Glutamatergic neuron (in vitro differentiated cells): ENCODE measurements around the gene SHANK1. TPM values are rescaled to one million over a fixed set of nuclear protein-coding genes. Genes with fewer than 3 reads are reported as not detected.
"Not testable (repeated sequence)": the region's sequence is repeated elsewhere in the genome, so short reads cannot be mapped to it uniquely, and the experiment has no call there.

Source experiments
- DNase-seq: peaks from one replicate; pipeline ENCODE4 v3.0.0; 2022
- H3K27ac Mint-ChIP-seq: one replicate; pipeline ENCODE4 v1.8.0; 2020; ENCODE audit warnings: mild to moderate bottlenecking, mixed read lengths, inconsistent platforms; ENCODE audit not compliant: unreplicated experiment
- H3K27me3 Mint-ChIP-seq: one replicate; pipeline ENCODE4 v1.8.0; 2020; ENCODE audit warnings: mild to moderate bottlenecking, moderate library complexity, mixed read lengths, inconsistent platforms; ENCODE audit not compliant: unreplicated experiment
- H3K36me3 Mint-ChIP-seq: one replicate; pipeline ENCODE4 v1.8.0; 2020; ENCODE audit warnings: mild to moderate bottlenecking, mixed read lengths, inconsistent platforms; ENCODE audit not compliant: unreplicated experiment
- H3K4me1 Mint-ChIP-seq: one replicate; pipeline ENCODE4 v1.8.0; 2020; ENCODE audit warnings: mild to moderate bottlenecking, low read depth, mixed read lengths, inconsistent platforms; ENCODE audit not compliant: unreplicated experiment
- H3K4me3 Mint-ChIP-seq: one replicate; pipeline ENCODE4 v1.8.0; 2020; ENCODE audit warnings: mild to moderate bottlenecking, mixed read lengths, inconsistent platforms; ENCODE audit not compliant: unreplicated experiment
- H3K9me3 Mint-ChIP-seq: one replicate; pipeline ENCODE4 v1.8.0; 2020; ENCODE audit warnings: mild to moderate bottlenecking, moderate library complexity, mixed read lengths, inconsistent platforms; ENCODE audit not compliant: unreplicated experiment
- CTCF ChIP-seq: fragments of 200-600 bp; sonication (generic); IDR thresholded peaks from one replicate; pipeline ENCODE4 v1.5.0; 2021; ENCODE audit not compliant: partially characterized antibody, unreplicated experiment
- total RNA-seq: library from RNA; stranded (reverse); fragmentation: NEBNext Ultra II Directional; extraction: Animal tissue kit (Norgen Biotek cat#: 25700); gene quantifications from one replicate; pipeline ENCODE4 v1.2.1, GENCODE V29; 2021; ENCODE audit not compliant: unreplicated experiment

The SHANK1 gene
- total RNA-seq, 1 donor from 2014 or later = 19.0 TPM

DNA sequence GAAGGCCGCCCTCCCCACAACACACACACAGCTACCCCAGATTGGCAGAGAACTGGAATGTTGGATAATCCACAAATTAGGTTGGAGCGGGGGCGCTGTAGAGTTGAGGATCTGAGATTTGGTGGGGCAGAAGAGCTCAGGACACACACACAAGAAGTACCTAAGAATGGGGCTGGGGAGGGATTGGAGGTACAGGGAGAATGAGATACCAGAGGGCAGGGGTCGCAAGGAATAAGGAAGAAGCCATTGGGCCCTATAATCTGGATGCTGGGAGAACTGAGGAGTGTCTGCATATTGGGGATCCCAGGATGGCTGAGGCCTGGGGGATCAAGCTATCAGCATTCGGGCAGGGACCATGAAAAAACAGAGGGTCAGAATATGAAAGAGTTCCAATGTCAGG lies 91.5 kb downstream of the SHANK1 start:
- no peak for DNase-seq
- TF ChIP-seq CTCF = no peak
- peaks cover 7% of the 10 kb centered on the region for H3K9me3 Mint-ChIP-seq

DNA sequence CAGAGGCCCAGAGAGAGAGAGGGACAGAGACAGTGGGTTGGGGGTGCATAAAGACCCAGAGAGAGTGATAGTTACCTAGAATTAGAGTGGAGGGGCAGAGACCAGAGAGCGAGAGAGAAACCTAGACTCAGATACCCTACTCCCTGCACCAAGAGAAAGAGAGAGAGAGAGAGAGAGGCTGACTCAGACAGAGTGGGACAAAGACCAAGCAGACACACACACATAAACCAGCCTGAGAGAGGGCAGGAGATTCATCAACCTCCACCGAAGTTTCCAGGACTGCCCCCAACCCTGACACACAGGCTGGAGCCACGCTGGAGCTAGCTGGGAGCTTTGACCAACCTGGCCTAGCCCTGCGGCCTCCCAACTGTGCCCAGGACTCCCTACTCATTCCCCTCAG lies 92.8 kb downstream of the SHANK1 start:
- no peaks in the 10 kb centered on the region for H3K4me1 Mint-ChIP-seq
- H3K27ac Mint-ChIP-seq = no peak overlapping the region
- no peak for DNase-seq
- H3K4me3 Mint-ChIP-seq = no peak overlapping the region
- H3K36me3 Mint-ChIP-seq = no peaks in the 10 kb centered on the region
- no peak for TF ChIP-seq CTCF
- peaks cover 7% of the 10 kb centered on the region for H3K9me3 Mint-ChIP-seq
- peaks cover 8% of the 10 kb centered on the region for H3K27me3 Mint-ChIP-seq

More for the DNA sequence above, 91.5 kb downstream of the SHANK1 start:
- Mint-ChIP-seq H3K27me3 (peaks cover 12% of the 10 kb centered on the region), H3K36me3 (no peaks in the 10 kb centered on the region), H3K4me1 (no peaks in the 10 kb centered on the region), H3K27ac (no peak overlapping the region), H3K4me3 (no peak overlapping the region)

GRCh38 chr19:50626011-50626410 lies 93.6 kb downstream of the SHANK1 start:
- peaks cover 8% of the 10 kb centered on the region for H3K27me3 Mint-ChIP-seq
- TF ChIP-seq CTCF = no peak
- no peak overlapping the region for H3K27ac Mint-ChIP-seq
- H3K36me3 Mint-ChIP-seq = no peaks in the 10 kb centered on the region
- no peak overlapping the region for H3K4me3 Mint-ChIP-seq
- DNase-seq = no peak
- H3K9me3 Mint-ChIP-seq = peaks cover 7% of the 10 kb centered on the region
- H3K4me1 Mint-ChIP-seq = no peaks in the 10 kb centered on the region

DNA sequence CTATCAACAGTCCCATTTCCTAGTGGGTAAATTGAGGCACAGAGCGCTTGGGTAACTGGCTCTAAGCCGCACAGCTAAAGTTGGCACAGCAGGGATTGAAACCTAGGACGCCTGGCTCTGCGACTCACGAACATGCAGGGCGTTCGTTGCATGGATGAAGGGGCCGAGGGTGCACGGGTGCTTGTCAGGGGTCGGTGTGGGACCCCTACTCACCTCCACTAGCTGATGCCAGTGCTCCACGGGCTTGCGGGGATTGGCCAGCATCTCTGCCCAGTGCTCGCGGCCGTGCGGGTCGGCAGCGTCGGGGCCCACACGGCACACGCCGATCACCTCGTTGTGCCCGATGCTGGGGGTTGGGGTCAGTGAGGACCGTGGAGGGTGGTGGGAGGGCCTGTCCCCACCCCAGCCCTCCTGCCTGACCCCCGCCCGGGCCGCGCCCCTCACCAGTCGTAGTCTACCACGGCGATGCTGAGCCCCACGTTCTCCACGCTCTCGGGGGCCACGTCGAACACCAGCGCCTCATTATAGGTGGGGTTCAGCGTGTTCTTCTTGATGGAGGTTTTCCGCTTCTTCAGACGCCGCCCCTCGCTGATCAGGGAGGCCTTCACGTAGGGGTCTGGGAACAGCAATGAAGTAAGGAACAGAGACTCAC lies 94.5 kb downstream of the SHANK1 start:
- no peaks in the 10 kb centered on the region for H3K4me1 Mint-ChIP-seq
- H3K9me3 Mint-ChIP-seq = peaks cover 3% of the 10 kb centered on the region
- no peak for DNase-seq
- no peak overlapping the region for H3K4me3 Mint-ChIP-seq
- no peaks in the 10 kb centered on the region for H3K36me3 Mint-ChIP-seq
- no peak for TF ChIP-seq CTCF
- H3K27me3 Mint-ChIP-seq = peaks cover 6% of the 10 kb centered on the region
- H3K27ac Mint-ChIP-seq = no peak overlapping the region

GRCh38 chr19:50620394-50620906 lies 99.2 kb downstream of the SHANK1 start:
- not testable (repeated sequence) for H3K27me3 Mint-ChIP-seq, H3K4me1 Mint-ChIP-seq, H3K36me3 Mint-ChIP-seq, DNase-seq, H3K4me3 Mint-ChIP-seq, H3K27ac Mint-ChIP-seq, H3K9me3 Mint-ChIP-seq

DNA sequence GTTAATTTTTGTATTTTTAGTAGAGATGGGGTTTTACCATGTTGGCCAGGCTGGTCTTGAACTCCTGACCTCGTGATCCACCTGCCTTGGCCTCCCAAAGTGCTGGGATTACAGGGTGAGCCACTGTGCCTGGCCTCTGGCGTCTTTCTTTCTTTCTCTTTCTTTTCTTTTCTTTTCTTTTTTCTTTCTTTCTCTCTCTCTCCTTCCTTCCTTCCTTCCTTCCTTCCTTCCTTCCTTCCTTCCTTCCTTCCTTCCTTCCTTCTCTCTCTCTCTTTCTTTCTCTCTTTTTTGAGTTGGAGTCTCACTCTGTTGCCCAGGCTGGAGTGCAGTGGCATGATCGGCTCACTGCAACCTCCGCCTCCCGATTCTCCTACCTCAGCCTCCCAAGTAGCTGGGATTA lies 100.4 kb downstream of the SHANK1 start:
- not testable (repeated sequence) for H3K27me3 Mint-ChIP-seq, H3K9me3 Mint-ChIP-seq, H3K4me3 Mint-ChIP-seq, H3K27ac Mint-ChIP-seq, DNase-seq, H3K4me1 Mint-ChIP-seq, H3K36me3 Mint-ChIP-seq

- DNase-seq, H3K4me1 Mint-ChIP-seq, H3K9me3 Mint-ChIP-seq, H3K27me3 Mint-ChIP-seq, H3K4me3 Mint-ChIP-seq, H3K27ac Mint-ChIP-seq, H3K36me3 Mint-ChIP-seq: not testable (repeated sequence)
Measured at GRCh38 chr19:50618379-50618778, 101.2 kb downstream of the SHANK1 start.

- H3K4me1 Mint-ChIP-seq, H3K27ac Mint-ChIP-seq, H3K9me3 Mint-ChIP-seq, H3K36me3 Mint-ChIP-seq, H3K27me3 Mint-ChIP-seq, H3K4me3 Mint-ChIP-seq, DNase-seq: not testable (repeated sequence)
Measured at GRCh38 chr19:50612504-50613404, 106.8 kb downstream of the SHANK1 start.
